Tibial artery (tissue), 4 donors: ENCODE data around the gene OPCML.

ENCODE experiments used
- DNase-seq, 2 donors: peaks; one replicate each; pipeline ENCODE4 v3.0.0-alpha.2; 2019
- H3K27ac ChIP-seq, 2 donors: fragments of 200-600 bp; sonication (generic) in 1 of 2; 1 replicate in 1 of 2; 2 replicates in 1 of 2; pipeline ENCODE4 v1.5.1; 2018 to 2019; ENCODE audit warnings: mild to moderate bottlenecking in 1 of 2
- H3K27me3 ChIP-seq, 2 donors: fragments of 200-600 bp; sonication (generic) in 1 of 2; one replicate each; pipeline versions ENCODE4 v1.5.1 to v1.6.0; 2016 to 2019
- H3K36me3 ChIP-seq, 3 donors: fragments of 200-600 bp; sonication (generic) in 2 of 3; one replicate each; pipeline ENCODE4 v1.5.1; 2016 to 2019; ENCODE audit warnings: mild to moderate bottlenecking in 2 of 3
- H3K4me1 ChIP-seq, 4 donors: fragments of 200-600 bp; sonication (generic) in 2 of 4; 1 replicate in 3 of 4; 2 replicates in 1 of 4; pipeline ENCODE4 v1.5.1; 2016 to 2019
- H3K4me3 ChIP-seq, 2 donors: fragments of 200-600 bp; sonication (generic) in 1 of 2; 1 replicate in 1 of 2; 2 replicates in 1 of 2; pipeline ENCODE4 v1.5.1; 2018 to 2019; ENCODE audit warnings: mild to moderate bottlenecking in 2 of 2
- H3K9me3 ChIP-seq, 3 donors: fragments of 200-600 bp; sonication (generic) in 1 of 3; one replicate each; pipeline ENCODE4 v1.5.1; 2016 to 2019
- intact Hi-C: fragments of 100-400 bp; cut with DNase I; formaldehyde crosslinking; loops from one replicate; pipeline ENCODE4 v1.15.0; 2023; ENCODE audit warnings: low total_unique reads
- TF ChIP-seq, protein P1 (sequence below), 2 experiments: fragments of 200-600 bp in 1 of 2; fragments of 450-650 bp in 1 of 2; IDR thresholded peaks; one replicate each; pipeline ENCODE4 v1.5.1; 2017 to 2019; ENCODE audit warnings: antibody characterized with exemption in 2 of 2, mild to moderate bottlenecking in 1 of 2, moderate library complexity in 1 of 2

Gene OPCML

DNA sequence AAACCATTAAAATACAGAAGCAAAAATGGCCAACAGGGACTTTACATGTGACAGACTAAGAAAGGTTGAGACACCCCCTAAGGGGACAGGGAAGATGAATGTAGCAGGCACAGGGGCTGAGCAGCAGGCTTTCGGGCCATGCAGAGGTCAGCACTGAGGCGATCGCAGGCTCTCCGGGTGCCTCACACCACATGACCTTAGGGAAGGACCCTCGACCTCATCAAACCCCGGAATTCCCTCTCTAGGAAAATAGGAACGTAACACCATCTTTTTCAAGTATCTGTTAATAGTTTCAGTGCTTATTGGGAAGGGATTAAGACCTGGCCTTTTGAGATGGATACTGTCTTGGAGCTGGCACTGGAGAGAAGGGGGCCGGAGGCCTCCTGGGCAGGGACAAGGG lies 27.4 kb downstream of the OPCML start:
- DNase-seq: no peak
- TF ChIP-seq, protein P1, sequence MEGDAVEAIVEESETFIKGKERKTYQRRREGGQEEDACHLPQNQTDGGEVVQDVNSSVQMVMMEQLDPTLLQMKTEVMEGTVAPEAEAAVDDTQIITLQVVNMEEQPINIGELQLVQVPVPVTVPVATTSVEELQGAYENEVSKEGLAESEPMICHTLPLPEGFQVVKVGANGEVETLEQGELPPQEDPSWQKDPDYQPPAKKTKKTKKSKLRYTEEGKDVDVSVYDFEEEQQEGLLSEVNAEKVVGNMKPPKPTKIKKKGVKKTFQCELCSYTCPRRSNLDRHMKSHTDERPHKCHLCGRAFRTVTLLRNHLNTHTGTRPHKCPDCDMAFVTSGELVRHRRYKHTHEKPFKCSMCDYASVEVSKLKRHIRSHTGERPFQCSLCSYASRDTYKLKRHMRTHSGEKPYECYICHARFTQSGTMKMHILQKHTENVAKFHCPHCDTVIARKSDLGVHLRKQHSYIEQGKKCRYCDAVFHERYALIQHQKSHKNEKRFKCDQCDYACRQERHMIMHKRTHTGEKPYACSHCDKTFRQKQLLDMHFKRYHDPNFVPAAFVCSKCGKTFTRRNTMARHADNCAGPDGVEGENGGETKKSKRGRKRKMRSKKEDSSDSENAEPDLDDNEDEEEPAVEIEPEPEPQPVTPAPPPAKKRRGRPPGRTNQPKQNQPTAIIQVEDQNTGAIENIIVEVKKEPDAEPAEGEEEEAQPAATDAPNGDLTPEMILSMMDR (IDR thresholded peaks at IDR 0.05): no peak
- H3K27ac ChIP-seq: no peak overlapping the region
- H3K27me3 ChIP-seq: no peaks in the 10 kb centered on the region
- no peaks in the 10 kb centered on the region for H3K9me3 ChIP-seq
- intact Hi-C loops: no loop called here
- H3K36me3 ChIP-seq: no peaks in the 10 kb centered on the region
- H3K4me1 ChIP-seq: peaks cover 0 to 11% (median 4%) of the 10 kb centered on the region in 4 donors
- H3K4me3 ChIP-seq: no peak overlapping the region

DNA sequence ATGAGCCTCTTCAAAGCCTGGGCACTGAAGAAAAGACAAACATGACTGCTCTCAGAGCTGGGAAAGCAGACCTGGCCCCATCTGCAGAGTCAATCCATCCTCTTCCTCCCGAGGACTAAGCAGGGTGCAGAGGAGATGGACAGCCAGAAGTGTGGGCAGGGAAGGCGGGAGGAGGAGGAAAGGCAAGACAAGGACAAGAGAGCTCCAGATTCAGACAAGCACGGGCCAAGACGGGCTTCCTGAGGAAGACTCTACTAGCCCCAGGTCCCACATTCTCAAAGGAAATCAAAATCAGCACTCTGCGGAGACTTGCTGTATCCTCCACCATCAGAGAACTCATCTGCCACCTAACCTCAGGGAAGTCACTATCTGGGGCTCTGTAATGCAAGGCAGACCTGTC lies 28.5 kb downstream of the OPCML start:
- intact Hi-C loops: no loop called here
- Histone ChIP-seq H3K4me3 (no peak overlapping the region), H3K36me3 (no peaks in the 10 kb centered on the region), H3K9me3 (no peaks in the 10 kb centered on the region), H3K27me3 (no peaks in the 10 kb centered on the region), H3K4me1 (peaks cover 0 to 11% (median 4%) of the 10 kb centered on the region in 4 donors), H3K27ac (no peak overlapping the region)
- TF ChIP-seq, protein P1 (IDR thresholded peaks at IDR 0.05): no peak
- DNase-seq: no peak

DNA sequence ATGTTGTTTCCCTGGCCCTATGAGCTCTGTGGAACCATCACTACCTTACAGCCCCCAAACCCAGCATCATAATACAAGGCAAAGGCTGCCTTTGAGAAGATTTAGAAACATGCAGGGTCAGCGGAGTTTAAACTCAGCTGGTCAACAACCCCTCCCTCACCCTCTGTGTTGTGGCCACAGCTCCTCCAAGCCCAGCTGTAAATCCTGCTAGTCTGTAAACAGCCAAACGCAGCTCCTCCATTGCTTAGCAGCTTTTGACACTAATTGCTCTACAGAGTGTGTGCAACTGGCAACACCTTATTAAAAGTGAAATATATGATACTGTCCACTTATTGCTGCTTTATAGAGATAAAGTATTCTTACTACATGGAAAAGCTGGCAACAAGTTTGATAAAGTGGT lies 29.1 kb downstream of the OPCML start:
- H3K27me3 ChIP-seq: no peaks in the 10 kb centered on the region
- H3K4me3 ChIP-seq: no peak overlapping the region
- intact Hi-C loops: no loop called here
- no peak for DNase-seq
- TF ChIP-seq, protein P1 (IDR thresholded peaks at IDR 0.05): no peak
- H3K27ac ChIP-seq: no peak overlapping the region
- peaks cover 0 to 11% (median 4%) of the 10 kb centered on the region in 4 donors for H3K4me1 ChIP-seq
- H3K9me3 ChIP-seq: no peaks in the 10 kb centered on the region
- no peaks in the 10 kb centered on the region for H3K36me3 ChIP-seq

DNA sequence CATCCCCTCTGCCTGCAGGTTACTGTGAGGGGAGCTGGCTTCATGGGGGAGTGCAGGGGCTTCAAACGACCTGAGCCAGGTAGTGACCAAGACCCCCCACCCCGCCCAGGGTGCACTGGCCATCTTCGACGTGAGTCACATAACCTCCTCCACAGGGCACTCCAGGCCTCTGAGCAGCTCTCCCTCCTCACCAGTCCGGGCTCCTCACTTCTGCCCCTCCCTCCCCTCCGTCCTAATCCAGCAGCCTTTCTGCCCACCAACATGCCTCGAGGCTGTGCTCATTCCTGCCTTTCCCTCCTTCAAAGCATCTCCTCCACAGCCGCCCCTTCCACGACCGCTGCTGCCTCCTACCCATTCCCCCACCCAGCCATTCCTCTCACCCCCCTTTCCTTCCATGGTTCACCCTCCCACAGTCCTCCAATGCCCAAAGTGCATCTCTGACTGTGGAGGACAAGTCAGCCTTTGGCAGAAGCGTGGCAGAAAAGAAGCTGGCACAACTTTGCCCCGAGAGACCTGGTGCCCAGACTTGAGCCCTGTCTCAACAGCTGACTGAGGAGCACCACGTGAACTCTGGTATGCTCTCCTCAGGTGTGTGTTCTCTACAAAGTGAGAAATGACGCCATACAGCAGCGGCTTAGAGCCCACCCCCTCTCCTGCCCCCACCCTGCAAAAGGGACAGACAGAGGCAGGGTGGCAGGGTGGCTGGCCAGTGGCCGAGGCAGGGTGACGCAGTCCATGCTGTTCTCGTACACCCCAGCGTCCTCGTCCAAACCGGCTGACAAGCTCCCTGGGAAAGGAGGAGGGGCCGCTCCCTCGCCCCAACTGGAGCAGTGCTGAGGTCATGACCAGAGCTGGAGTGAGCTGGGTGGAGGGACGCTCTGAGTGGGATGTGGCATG lies 30.4 kb downstream of the OPCML start:
- intact Hi-C loops: no loop called here
- peak in 1 of 2 donors; percentile 70 for DNase-seq
- H3K4me1 ChIP-seq: peaks cover 0 to 11% (median 4%) of the 10 kb centered on the region in 4 donors
- H3K4me3 ChIP-seq: peak overlapping the region; percentile 8 to 21
- no peak overlapping the region for H3K27ac ChIP-seq
- TF ChIP-seq, protein P1 (IDR thresholded peaks at IDR 0.05): no peak
- H3K27me3 ChIP-seq: peaks cover 0 to 2% of the 10 kb centered on the region in 2 donors
- no peaks in the 10 kb centered on the region for H3K9me3 ChIP-seq
- H3K36me3 ChIP-seq: no peaks in the 10 kb centered on the region

DNA sequence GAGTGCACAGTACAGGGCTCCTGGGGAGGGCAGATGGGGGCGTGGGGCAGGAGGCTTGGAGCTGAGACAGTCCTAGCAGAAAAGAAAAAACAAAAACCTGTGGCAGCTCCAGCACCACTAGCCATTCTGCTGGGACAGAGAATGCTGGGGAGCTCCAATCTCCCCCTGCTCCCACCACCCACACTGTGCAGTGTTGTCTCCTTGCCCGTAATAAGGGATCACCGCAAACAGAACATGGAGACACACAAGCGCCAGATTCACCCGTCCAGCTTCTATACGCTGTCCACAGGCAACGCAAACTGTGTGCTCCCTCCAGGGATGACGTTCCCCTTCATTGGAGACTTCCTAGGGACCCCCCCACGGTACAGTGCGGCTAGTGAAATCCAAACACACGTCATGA lies 31.4 kb downstream of the OPCML start:
- H3K9me3 ChIP-seq: no peaks in the 10 kb centered on the region
- TF ChIP-seq, protein P1 (IDR thresholded peaks at IDR 0.05): no peak
- peaks cover 0 to 2% of the 10 kb centered on the region in 2 donors for H3K27me3 ChIP-seq
- intact Hi-C loops: no loop called here
- no peak overlapping the region for H3K27ac ChIP-seq
- no peaks in the 10 kb centered on the region for H3K36me3 ChIP-seq
- DNase-seq: no peak
- no peak overlapping the region for H3K4me3 ChIP-seq
- H3K4me1 ChIP-seq: peaks cover 0 to 11% (median 4%) of the 10 kb centered on the region in 4 donors
